ENCODE results near the gene CYTH4. TPM values are rescaled to one million over a fixed set of nuclear protein-coding genes. Genes with fewer than 3 reads are reported as not detected.

Gene CYTH4
- polyA plus RNA-seq, 1 donor from 2014 or later, result not detected

DNA sequence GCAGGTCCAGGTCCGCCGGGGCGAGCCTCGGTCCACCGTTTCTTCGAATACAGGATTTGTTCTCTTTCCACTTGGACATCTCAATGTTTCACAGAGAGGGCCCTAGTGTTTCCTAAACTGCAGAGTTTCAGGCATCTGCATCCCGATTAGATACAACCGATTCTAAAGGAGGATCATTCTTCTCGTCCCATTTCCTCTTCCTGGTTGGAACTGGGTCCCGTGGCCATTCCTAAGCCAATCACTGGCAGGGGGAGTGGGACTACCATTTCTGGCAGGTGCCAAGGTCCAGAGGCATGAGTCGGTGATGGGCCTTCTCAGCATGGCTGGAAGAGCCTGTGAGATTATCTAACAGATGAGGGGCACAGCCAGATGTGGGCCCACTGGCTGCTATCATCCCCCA lies 76.1 kb downstream of the CYTH4 start:
- H3K36me3 ChIP-seq (ENCODE audit: insufficient read depth, low read length), result no peaks in the 10 kb centered on the region
- no peaks in the 10 kb centered on the region for H3K9me2 ChIP-seq (ENCODE audit: insufficient read depth, low read length)
- no peak overlapping the region for H3K27ac ChIP-seq (ENCODE audit: low read length)
- H3K27me3 ChIP-seq (ENCODE audit: insufficient read depth, low read depth, low read length), result no peaks in the 10 kb centered on the region
- no peak overlapping the region for H2AFZ ChIP-seq (ENCODE audit: low read depth, low read length)
- H3K79me2 ChIP-seq (replicated peaks; ENCODE audit: insufficient read depth, low read length), result no peaks in the 10 kb centered on the region
- H3K9me3 ChIP-seq (ENCODE audit: low read length), result no peaks in the 10 kb centered on the region
- no peak for TF ChIP-seq EP300 (conservative IDR thresholded peaks at IDR 0.05; ENCODE audit: poor library complexity, severe bottlenecking)
- no peak for TF ChIP-seq RAD21 (conservative IDR thresholded peaks at IDR 0.05)
- no peak for TF ChIP-seq POLR2AphosphoS5 (IDR thresholded peaks at IDR 0.05)
- H3K9ac ChIP-seq (ENCODE audit: low read length), result no peak overlapping the region
- no peaks in the 10 kb centered on the region for H3F3A ChIP-seq (ENCODE audit: insufficient read depth, low read length, poor library complexity, severe bottlenecking)
- no peaks in the 10 kb centered on the region for H4K20me1 ChIP-seq (ENCODE audit: insufficient read depth)
- no peak overlapping the region for H3K4me2 ChIP-seq (ENCODE audit: low read length)
- H3K4me3 ChIP-seq (ENCODE audit: low read length), result no peak overlapping the region

GRCh38 chr22:37358917-37359316 lies 76.6 kb downstream of the CYTH4 start:
- H2AFZ ChIP-seq (ENCODE audit: low read depth, low read length), result no peak overlapping the region
- H3K9me2 ChIP-seq (ENCODE audit: insufficient read depth, low read length), result no peaks in the 10 kb centered on the region
- no peaks in the 10 kb centered on the region for H4K20me1 ChIP-seq (ENCODE audit: insufficient read depth)
- H3K9me3 ChIP-seq (ENCODE audit: low read length), result no peaks in the 10 kb centered on the region
- H3K27me3 ChIP-seq (ENCODE audit: insufficient read depth, low read depth, low read length), result no peaks in the 10 kb centered on the region
- H3K9ac ChIP-seq (ENCODE audit: low read length), result no peak overlapping the region
- no peaks in the 10 kb centered on the region for H3K79me2 ChIP-seq (replicated peaks; ENCODE audit: insufficient read depth, low read length)
- H3F3A ChIP-seq (ENCODE audit: insufficient read depth, low read length, poor library complexity, severe bottlenecking), result no peaks in the 10 kb centered on the region
- no peak overlapping the region for H3K4me3 ChIP-seq (ENCODE audit: low read length)
- no peak overlapping the region for H3K4me2 ChIP-seq (ENCODE audit: low read length)
- TF ChIP-seq, protein P1, sequence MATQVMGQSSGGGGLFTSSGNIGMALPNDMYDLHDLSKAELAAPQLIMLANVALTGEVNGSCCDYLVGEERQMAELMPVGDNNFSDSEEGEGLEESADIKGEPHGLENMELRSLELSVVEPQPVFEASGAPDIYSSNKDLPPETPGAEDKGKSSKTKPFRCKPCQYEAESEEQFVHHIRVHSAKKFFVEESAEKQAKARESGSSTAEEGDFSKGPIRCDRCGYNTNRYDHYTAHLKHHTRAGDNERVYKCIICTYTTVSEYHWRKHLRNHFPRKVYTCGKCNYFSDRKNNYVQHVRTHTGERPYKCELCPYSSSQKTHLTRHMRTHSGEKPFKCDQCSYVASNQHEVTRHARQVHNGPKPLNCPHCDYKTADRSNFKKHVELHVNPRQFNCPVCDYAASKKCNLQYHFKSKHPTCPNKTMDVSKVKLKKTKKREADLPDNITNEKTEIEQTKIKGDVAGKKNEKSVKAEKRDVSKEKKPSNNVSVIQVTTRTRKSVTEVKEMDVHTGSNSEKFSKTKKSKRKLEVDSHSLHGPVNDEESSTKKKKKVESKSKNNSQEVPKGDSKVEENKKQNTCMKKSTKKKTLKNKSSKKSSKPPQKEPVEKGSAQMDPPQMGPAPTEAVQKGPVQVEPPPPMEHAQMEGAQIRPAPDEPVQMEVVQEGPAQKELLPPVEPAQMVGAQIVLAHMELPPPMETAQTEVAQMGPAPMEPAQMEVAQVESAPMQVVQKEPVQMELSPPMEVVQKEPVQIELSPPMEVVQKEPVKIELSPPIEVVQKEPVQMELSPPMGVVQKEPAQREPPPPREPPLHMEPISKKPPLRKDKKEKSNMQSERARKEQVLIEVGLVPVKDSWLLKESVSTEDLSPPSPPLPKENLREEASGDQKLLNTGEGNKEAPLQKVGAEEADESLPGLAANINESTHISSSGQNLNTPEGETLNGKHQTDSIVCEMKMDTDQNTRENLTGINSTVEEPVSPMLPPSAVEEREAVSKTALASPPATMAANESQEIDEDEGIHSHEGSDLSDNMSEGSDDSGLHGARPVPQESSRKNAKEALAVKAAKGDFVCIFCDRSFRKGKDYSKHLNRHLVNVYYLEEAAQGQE (IDR thresholded peaks at IDR 0.05; ENCODE audit: borderline replicate concordance), result no peak
- TF ChIP-seq SMC3 (conservative IDR thresholded peaks at IDR 0.05; ENCODE audit: poor library complexity), result no peak
- TF ChIP-seq POLR2AphosphoS5 (IDR thresholded peaks at IDR 0.05), result no peak
- TF ChIP-seq TAF1 (IDR thresholded peaks at IDR 0.05; ENCODE audit: low read depth), result no peak
- TF ChIP-seq, protein P2, sequence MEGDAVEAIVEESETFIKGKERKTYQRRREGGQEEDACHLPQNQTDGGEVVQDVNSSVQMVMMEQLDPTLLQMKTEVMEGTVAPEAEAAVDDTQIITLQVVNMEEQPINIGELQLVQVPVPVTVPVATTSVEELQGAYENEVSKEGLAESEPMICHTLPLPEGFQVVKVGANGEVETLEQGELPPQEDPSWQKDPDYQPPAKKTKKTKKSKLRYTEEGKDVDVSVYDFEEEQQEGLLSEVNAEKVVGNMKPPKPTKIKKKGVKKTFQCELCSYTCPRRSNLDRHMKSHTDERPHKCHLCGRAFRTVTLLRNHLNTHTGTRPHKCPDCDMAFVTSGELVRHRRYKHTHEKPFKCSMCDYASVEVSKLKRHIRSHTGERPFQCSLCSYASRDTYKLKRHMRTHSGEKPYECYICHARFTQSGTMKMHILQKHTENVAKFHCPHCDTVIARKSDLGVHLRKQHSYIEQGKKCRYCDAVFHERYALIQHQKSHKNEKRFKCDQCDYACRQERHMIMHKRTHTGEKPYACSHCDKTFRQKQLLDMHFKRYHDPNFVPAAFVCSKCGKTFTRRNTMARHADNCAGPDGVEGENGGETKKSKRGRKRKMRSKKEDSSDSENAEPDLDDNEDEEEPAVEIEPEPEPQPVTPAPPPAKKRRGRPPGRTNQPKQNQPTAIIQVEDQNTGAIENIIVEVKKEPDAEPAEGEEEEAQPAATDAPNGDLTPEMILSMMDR (IDR thresholded peaks at IDR 0.05; ENCODE audit: poor library complexity, severe bottlenecking), result no peak
- H3K36me3 ChIP-seq (ENCODE audit: insufficient read depth, low read length), result no peaks in the 10 kb centered on the region
- no peak overlapping the region for H3K27ac ChIP-seq (ENCODE audit: low read length)

DNA sequence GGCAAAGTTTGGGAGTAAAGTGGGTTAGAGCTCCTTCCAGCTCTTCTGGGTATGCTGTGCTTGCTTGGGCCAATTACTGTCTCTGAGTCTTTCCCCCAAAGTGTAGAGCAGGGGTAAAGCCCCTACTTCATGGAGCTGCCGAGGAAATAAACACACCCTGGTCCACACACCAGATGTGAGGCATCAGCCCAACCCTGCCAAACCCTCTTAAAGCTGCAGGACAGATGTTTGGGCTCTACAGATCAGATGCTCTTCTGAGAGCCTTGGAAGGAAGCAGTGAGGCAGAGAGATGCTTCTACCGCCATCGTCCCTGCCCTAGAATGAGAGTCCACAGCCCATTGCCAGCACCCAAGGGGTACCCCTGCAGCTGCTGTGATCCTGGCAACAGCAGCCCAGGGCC lies 80.3 kb downstream of the CYTH4 start:
- no peaks in the 10 kb centered on the region for H3K36me3 ChIP-seq (ENCODE audit: insufficient read depth, low read length)
- H3K4me2 ChIP-seq (ENCODE audit: low read length), result no peak overlapping the region
- H3K9ac ChIP-seq (ENCODE audit: low read length), result no peak overlapping the region
- H3K9me2 ChIP-seq (ENCODE audit: insufficient read depth, low read length), result no peaks in the 10 kb centered on the region
- no peaks in the 10 kb centered on the region for H3K27me3 ChIP-seq (ENCODE audit: insufficient read depth, low read depth, low read length)
- H3K27ac ChIP-seq (ENCODE audit: low read length), result no peak overlapping the region
- no peaks in the 10 kb centered on the region for H3K9me3 ChIP-seq (ENCODE audit: low read length)
- no peaks in the 10 kb centered on the region for H3F3A ChIP-seq (ENCODE audit: insufficient read depth, low read length, poor library complexity, severe bottlenecking)
- H3K79me2 ChIP-seq (replicated peaks; ENCODE audit: insufficient read depth, low read length), result no peaks in the 10 kb centered on the region
- H2AFZ ChIP-seq (ENCODE audit: low read depth, low read length), result no peak overlapping the region
- H4K20me1 ChIP-seq (ENCODE audit: insufficient read depth), result no peaks in the 10 kb centered on the region
- H3K4me3 ChIP-seq (ENCODE audit: low read length), result no peak overlapping the region
- no peak for TF ChIP-seq EZH2 (IDR thresholded peaks at IDR 0.05; ENCODE audit: borderline replicate concordance, insufficient read depth, low read length, poor library complexity, severe bottlenecking)
- TF ChIP-seq, protein P2 (IDR thresholded peaks at IDR 0.05; ENCODE audit: poor library complexity, severe bottlenecking), result no peak
- no peak for TF ChIP-seq TAF1 (IDR thresholded peaks at IDR 0.05; ENCODE audit: low read depth)
- TF ChIP-seq EP300 (conservative IDR thresholded peaks at IDR 0.05; ENCODE audit: poor library complexity, severe bottlenecking), result no peak
- TF ChIP-seq SMC3 (conservative IDR thresholded peaks at IDR 0.05; ENCODE audit: poor library complexity), result no peak
- TF ChIP-seq POLR2AphosphoS5 (IDR thresholded peaks at IDR 0.05), result no peak
- TF ChIP-seq, protein P1 (IDR thresholded peaks at IDR 0.05; ENCODE audit: borderline replicate concordance), result no peak
- TF ChIP-seq MXI1 (conservative IDR thresholded peaks at IDR 0.05; ENCODE audit: poor library complexity, severe bottlenecking), result no peak
- TF ChIP-seq RAD21 (conservative IDR thresholded peaks at IDR 0.05), result no peak

Measured in neural cell (in vitro differentiated cells).